ENCODE data around the gene GGT6.

Gene GGT6

GRCh38 chr17:4519361-4519788 is 41.0 kb downstream of the GGT6 start:
- no peak for DNase-seq

- no peak for DNase-seq
Observed at GRCh38 chr17:4518901-4519300, 41.5 kb downstream of the GGT6 start.

DNA sequence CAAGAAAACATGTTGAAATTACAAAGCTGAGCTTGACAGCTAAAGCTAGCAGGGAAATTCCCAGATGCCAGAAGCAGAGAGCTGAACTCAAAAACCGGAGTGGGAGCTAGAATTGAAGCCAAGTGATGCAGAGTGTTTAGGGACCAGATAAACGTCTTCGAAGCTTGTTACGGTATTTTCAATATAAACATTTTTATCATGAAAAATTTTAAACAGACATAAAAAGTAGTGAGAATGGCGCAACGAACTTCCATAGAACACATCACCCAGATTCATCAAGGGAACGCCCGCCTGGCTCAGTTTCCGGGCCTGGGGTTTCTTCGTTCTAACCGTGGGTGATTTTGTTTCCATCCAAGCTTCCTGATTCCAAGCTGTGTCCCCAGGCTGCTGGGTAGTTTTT is 43.6 kb downstream of the GGT6 start:
- DNase-seq: no peak

GRCh38 chr17:4515501-4515900 is 44.9 kb downstream of the GGT6 start:
- DNase-seq: no peak

DNA sequence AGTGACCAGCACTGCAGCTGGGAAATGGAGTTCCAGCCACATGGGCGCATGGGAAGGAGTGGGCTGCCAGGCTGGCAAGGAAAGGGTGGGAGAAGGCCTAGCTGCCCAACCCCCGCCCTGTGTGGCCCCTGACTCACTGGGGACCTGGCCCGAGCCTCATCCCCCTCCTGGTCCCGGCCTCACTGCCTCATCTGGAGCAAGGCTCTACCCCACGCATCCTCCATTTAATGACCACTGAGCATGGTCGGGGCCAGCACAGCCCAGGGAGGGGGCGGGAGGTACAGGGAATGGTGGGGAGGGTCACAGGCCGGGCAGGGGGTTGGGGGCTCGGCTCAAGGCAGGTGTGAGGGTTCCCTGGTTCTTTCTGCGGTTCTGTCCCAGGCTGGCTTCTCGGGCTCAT is 45.6 kb downstream of the GGT6 start:
- no peak for DNase-seq

DNA sequence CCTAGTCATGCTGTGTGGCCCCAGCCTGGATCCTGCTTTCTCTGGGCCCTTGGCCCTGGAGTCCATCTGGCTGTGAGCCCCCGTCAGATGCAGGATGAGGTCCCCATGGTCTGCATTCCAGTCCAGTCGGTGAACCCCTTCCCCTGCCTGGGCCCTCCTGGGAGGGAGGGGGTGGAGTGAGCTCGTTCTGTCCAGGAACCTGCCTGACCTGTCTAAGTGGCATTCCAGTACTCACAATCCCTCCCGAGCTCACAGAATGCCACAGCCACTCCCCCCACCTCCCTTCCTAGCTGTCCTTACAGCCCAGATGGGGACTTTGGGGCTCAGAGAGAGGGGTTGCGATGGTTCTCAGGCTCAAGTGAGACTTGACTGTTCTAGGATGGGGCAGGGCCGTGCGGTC is 46.2 kb downstream of the GGT6 start:
- DNase-seq: no peak

DNA sequence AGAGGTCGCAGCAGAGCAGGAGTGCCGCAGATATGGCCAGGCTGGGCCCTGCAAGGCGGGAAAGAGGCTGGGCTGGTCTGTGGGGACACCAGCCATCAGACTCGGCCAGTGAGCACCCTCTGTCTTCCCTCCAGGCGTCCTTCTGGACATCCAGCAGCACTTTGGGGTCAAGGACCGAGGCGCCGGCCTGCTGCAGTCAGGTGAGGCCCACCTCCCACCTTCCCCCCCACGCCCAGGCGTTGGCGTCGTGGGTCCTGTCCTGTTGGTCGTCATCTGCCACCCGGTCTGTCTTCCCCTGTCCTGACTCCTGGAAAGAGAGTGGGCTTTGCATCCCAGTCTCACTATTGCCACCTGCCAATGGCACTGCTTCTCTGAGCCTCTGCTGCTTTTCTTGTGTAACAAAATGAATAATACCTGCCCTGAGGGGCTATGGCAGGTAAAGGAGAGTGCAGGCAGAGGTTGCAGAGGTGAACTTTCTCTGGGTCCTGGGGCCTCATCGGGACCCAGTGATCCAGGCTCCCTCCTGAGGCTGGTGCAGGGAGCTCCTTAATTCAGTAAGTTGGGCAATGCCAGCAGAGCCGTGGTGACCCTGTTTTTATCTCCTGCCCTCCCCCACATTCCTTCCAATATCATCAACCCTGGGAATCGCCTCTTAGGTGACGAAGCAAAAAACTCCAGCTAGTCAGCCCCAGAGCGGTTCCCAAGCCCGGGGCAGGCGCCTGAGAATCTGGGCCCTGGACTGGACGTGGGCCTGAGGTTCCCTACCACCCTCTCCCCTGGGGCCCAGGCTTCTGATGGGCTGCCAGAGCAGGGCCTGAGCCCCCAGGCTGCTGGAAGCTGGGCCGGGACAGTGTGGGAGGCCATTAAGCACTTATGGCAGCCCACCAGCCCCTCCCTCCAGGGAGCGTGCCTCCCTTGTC is 47.0 kb downstream of the GGT6 start:
- no peak for DNase-seq

GRCh38 chr17:4512156-4513112 is 47.9 kb downstream of the GGT6 start:
- DNase-seq: no peak

DNA sequence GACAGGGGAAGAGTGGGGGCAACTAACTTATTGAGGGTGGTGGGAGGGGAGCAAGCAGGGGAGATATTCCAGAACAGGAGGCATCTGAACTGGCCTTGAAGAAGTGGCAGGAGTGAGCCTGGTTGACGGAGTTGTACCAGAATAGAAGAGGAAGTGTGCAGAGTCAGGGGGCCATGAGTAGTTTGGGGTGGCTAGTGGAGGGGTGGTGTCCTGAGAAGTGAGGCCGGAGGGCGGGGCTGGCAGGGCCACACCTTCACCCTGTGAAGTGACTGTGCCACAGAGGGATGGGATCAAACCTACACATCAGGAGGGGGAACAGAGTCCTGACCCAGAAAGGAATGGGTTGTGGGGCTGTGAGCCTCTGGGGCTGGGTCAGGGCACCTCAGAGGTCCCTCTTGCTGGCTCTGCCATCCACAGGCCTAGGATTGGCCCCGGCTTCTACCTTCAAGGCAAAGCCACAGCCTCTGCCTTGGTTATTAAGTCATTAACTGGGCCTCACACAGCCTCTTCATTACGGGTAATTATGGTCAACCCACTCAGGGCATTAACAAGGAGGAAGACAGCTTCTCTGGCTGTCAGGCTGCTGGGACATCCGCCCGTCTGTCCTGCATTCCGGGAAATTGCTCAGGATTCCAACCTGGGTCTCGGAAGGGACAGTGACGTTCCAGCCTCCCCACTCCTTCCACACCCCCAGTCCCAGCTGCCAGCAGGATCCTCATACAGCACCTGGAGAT is 49.0 kb downstream of the GGT6 start:
- no peak for DNase-seq

DNA sequence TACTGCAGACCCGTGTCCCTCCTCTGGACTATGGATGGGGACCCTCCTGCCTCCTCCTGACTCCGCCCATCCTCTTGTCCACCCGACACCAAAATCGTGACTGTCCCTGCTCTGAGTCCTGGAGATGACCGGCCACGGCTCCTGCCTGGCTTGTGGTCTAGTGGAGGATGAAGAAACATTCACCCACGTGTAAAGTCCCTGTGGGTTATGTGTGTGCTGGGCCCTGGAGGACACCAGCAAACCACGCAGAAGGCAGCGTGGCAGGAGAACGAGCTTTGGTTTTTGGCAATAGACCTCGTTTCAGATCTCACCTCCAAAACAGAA is 49.8 kb downstream of the GGT6 start:
- no peak for DNase-seq

DNA sequence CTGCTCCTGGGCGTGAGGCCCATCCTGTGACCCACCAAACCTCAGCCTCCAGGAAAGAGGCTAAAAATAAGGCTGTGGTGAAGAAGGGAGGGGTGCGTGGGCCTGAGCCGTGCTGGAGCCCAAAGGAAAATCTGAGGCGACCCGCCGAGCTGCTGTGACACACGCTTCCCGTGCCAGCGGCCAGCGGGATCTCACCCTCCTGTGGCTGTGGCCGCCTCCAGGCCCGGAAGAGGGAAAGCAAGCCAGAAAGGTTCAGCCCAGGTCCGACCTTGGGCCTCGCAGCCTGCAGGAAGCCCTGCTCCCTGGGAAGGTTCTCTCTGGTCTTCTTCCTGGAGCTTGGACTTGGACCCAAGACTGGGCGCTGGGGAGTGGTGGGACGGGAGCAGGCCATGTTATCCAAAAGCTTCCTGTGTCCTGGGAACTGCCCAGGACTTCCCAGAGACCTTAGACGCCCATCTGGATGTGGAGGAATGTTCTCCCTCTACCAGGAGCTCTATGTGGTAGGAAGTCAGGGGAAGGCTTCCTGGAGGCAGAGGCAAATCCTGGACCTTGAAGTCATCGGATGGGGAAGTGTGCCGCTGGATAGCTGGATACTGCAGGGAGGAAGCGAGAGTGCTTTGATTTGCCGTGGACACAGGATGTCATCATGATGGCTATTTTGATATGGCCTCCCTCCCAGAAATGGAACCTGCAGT is 50.3 kb downstream of the GGT6 start:
- no peak for DNase-seq

- peak in 1 of 4 experiments; percentile 11 for DNase-seq
Observed at GRCh38 chr17:4509401-4509800, 51.0 kb downstream of the GGT6 start.

DNA sequence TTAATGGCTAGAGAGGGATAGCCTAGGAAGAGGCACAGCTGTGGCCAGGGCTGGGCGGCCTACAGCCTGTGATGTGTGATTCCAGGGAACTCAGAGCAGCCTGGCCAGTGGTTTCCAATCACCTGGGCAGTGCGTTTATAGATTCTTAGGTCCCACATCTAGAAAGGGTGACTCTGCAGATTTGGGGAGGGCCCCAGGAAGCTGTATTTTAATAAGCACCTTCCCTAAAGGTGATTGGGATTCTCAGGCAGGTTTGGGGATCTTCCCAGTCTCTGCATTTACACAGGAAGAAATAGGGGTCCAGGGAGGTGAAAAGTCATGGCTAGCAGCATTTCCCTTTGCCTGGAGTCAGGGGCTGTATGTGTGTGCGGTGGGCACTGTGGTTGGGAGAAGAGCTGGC is 52.2 kb downstream of the GGT6 start:
- DNase-seq: no peak

GRCh38 chr17:4507361-4508111 is 52.8 kb downstream of the GGT6 start:
- DNase-seq: no peak

Measured in activated naive CD4-positive, alpha-beta T cell (primary cell).